Inflammatory macrophage (primary cell): ENCODE measurements around the gene NACC1.

Source experiments
- DNase-seq, 2 donors: peaks; one replicate each; pipeline ENCODE4 v3.0.0-alpha.2; 2020 to 2022

NACC1 gene

GRCh38 chr19:13100031-13100588 is 18.0 kb upstream of the NACC1 start:
- peak; percentile 32 to 37 for DNase-seq

DNA sequence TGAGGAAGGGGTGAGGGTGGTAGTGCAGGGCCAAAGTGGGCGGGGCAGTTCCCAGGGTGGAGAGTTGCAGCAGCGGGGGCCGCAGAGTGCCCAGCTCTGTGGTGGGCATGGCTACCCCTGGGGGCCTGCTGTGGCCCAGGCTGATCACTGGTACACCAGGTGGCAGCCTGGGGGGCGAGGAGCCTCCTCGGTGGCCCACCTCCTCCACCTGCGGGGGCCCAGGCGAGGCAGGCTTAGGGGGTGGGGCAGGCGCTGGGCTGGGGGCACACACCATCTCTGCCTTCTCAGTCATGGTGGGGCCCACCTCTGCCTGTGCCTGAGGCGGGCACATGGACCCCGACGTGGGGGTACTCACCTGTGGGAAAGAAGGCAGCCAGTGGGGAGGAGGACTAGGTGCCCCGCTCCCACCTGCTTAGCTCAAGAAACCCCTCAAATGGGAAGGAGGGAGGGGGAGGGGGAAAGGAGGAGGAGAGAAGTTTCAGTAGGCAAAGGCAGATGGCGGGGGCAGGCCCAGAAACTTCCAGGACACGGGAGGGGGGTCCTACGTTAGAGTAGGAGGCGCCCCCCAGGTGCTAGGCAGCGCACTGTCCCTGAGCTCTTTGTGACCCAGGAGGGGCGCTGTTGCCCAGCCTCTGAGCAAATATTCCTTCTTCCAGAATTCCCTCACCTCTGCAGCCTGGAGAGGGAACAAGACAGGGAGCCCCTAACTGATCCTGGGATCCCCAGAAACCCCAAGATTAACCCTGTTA is 17.0 kb upstream of the NACC1 start:
- no peak for DNase-seq

DNA sequence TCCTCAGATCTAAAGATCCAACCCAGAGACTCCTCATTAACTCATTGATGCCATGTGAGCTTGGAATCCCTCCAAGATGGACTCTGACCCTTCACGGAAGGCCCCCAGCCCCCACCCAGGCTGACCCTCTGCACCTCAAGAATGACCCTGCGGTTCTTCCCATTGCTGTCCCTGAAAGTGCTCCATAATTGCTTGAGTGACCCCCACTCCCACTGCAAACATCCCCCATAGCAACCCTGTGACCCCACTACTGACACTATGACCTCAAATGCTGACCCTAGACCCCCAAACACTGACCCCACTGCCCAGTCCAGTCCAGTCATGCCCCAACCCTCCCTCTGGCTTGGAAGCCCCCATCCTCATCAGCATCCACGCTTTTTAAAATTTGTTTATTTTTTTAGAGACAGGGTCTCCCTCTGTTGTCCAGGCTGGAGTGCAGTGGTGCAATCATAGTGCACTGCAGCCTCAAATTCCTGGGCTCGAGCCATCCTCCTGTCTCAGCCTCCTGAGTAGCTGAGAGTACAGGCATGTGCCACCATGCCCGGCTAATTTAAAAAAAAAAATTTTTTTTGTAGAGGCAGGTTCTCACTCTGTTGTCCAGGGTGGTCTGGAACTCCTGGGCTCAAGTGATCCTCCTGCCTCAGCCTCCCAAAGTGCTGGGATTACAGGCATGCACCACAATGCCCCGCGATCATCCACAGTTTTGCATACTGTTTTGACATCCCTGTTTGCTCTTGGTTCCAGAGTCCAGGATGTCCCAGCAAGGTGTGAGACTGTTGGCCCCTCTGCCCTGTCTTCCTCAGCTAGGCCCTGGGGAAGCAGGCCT is 16.3 kb upstream of the NACC1 start:
- no peak for DNase-seq

DNA sequence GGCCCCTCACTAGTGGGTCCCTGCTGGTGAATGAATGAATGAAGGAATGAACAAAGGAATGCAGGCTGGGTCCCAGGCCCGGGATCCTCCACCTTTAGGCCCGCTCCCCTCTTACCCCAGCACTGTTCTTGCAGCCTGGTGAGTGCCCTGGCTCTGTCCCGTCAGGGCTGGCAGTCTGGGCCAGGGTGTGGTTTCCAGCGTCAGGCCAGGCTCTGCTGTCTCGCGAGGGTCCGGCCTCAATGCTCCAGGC is 15.7 kb upstream of the NACC1 start:
- no peak for DNase-seq

DNA sequence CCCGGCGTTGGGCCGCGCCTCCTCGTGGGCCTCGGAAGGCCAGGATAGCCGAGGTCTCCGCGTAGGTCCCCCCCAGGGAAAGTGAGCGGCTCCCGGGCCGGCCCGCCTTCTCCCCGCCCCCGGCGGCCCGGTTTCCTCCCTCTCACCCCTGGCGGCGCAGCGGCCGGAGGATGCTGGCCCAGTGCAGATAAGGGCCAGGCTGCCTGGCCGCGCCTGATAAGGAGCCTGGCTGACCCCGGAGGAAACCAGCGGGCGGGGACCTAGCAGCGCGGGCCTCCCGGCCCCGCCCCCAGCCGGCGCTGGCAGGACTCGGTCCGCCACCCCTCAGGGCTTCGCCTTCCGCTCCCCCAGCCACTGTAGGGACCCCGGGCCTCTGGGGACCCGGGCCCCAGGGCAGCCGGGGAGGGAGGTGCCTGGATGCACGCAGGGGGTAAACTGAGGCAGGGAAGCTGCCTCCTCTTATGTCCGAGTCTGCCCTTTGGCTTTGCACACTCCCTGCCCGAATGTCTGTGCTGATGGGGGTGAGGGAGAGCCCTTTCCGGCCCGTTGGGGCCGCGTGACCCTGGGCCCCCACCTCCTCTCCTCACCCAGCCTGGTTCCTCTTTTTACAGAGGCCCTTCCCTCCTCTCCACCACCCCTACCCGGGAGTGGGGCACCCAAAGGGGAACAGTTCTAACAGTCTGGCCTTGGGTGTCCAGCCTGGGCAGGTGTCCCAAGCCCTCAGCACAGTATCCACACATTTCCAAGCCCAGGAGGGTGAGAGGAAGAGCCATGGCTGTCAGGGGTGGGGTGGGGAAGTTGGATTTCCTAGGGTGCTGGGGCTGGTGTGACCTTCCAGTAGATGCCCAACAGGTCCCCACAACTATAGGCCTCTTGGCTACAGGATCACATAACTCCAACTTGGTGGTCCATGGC is 15.1 kb upstream of the NACC1 start, which contains the start of gene LYL1:
Gene LYL1, minus strand, starts transcription at position 193 of the 915 bp plus-strand sequence. CDS start 1,687 bp downstream, outside the sequence.
- peak; percentile 92 to 94 for DNase-seq

- peak in 1 of 2 donors; percentile 27 for DNase-seq
Observed at GRCh38 chr19:13103581-13104359, 14.3 kb upstream of the NACC1 start.

DNA sequence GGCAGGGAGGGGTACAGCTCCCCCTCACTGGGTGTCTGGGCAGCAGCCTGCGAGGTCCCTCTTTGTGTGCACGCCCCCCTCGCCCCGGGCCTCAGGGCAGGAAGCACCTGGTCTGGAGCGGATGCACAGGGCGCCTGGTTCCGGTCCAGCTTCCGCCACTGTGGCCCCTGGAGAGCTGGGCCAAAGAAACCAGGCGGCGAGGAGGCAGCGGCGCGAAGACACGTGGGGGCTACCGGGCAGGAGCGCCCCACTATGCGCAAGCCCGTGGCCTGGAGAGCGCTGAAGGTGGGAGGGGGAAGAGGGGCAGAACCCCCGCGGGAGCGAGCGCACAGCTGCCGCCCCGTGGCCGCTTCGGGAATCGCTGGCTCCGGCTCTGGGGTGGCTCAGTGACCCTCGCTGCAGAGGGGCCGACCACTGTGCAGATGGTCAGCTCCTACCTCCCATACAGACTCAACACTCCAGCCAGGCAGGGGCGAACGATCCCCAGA is 13.7 kb upstream of the NACC1 start:
- DNase-seq, result peak; percentile 53 to 61

DNA sequence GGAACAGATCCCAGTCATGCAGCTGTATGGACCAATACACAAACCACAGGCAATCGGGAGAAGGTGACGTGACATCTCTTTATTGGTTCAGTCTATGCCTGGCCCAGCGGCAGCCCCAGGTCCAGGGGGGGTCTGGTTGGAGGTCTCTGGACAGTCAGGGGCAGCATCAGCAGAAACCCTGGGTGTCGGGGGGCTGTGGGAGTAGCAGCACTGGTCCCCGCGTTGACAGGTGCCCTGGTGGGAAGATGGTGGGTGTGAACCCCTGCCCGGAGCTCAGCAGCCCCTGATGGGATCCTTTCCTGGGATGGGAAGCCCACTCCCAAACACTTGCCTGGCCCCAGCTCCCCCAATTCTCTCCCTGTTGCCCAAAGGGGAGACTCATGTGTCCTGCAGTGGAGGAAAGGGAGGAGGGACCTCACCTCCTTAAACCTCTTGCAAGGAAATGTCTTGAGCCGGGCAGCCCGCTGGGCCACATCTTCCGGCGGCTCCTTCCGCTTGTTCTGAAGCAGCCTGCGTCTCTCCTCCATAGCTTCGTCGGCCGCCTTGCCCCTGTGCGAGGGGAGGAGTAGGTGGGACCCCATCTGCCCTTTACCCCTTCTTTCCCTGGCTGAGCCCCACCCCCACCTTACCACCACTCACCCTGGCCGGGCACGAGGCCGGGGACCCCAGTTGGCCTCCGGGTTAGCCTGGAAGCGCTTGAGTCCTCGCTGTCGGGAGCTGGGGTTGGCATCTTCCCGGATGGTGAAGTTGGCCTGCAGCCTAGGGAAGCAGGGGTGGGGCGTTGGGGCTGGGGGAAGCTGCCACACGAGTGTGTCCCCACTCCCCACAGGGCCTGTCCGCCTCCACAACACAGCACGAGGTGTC is 13.0 kb upstream of the NACC1 start:
- peak; percentile 28 to 54 for DNase-seq

DNA sequence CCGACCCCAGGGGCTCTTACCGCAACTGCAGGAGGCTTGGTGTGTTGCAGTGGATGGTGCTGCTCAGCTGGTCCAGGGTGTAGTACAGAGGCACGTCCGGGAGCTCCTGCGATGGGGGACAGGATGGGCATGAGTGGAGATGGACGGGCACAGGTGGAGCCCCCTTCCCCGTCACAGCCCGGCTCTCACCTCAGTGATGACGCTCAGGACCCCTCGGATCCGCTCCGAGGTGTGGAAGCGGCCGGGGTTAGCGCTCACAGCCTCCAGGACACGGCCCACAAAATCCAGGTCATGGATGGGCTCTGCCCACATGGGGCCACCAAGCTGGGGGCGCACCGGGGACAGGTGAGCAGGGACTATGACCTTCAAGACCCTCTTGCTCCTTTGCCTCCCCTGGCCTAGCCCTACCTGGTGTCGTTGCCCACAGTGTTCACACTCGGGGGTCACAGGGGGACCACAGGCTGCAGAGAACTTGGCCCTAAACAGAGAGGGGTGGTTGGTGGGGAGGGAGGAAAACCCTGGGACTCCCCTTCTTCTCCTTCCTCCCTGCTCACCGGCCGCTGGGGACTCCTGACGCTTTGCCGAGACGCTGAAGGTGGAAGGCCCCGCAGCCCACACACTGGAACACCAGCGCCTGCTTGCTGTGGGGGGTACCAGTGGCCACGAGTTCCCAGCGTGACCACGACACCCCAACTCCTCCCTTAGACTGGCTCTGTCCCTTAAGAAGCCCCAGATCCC is 8.5 kb upstream of the NACC1 start:
- no peak for DNase-seq

- no peak for DNase-seq
Observed at GRCh38 chr19:13110099-13110610, 7.9 kb upstream of the NACC1 start.

DNA sequence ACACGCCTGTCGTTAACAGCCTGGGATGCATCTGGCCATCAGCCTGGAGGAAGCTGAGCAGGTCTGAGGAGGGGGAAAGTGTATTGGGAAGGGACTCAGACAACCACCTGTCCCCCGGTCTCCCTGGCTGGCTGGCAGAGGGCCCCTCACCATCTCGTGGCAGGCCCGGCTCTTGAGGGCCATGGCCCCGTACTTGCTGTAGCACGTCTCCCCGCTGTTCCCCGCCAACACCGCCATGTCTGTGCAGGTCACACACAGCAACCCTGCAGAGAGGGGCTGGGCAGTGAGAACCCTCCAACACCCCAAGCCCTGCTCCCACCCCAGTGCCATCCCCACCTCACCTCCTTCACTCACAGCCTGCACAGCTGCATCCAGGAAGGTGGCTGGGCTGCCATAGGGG is 5.5 kb upstream of the NACC1 start:
- no peak for DNase-seq

DNA sequence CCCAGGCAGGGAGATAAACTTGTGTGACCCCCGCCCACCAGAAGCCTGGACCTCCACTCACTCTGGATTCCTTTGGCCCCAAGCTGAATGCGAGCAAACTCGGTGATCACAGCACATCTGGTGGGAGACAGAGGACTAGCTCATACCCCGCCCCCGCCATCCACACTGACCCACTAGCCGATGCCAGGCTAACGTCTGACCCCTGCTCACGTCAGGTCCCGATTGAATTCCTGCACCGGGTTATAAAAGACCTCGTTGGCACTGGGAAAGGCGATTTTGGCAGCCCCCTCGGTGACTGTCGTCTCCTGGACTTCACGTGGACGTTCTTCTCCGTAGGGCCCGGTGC is 2.2 kb upstream of the NACC1 start:
- peak in 1 of 2 donors; percentile 14 for DNase-seq

DNA sequence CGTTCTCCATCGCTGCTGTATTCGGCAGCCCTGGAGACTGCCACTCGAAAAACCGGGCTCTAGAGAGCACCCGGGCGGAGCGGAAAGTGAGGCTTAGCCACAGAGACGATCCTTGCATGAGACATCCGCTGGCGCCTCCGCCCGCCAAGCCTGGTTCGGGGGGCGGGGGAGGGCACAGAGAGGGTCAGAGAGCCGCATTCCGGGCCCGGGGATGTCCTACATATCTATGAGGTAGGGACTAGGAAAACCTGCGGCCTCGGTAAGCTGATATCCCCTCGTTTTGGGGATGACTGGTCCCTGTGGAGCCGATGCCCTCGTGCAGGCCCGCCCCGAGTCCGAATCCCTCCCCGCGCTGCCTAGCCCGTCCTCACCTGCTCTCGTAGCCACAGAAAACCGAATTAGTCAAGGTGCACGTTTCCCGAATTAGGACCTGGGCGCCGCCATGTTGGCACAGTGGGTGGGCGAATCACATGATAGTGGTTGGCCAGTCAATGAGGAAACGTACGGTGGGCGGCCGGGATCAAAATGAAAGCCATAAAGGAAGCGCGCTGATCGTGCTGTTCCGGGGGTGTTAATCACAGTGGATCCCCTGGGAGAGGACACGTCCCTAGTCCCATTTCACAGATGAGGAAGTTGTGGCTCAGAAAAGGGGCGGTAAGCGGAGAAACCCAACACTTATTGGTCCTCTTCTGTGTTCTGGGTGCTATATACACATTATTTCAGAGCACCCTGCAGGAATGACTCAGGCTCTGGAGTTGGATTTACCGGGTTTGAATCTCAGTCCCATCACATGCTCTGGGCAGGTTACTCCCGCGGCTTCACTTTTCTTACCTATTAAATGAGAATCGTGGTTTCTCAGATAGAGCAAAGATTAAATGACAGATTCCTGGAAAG is 1.5 kb upstream of the NACC1 start, which contains the start of gene TRMT1:
Gene TRMT1, minus strand, starts transcription at position 459 of the 894 bp plus-strand sequence. Its CDS starts 341 bp downstream, at position 118.
- DNase-seq, result peak; percentile 97

DNA sequence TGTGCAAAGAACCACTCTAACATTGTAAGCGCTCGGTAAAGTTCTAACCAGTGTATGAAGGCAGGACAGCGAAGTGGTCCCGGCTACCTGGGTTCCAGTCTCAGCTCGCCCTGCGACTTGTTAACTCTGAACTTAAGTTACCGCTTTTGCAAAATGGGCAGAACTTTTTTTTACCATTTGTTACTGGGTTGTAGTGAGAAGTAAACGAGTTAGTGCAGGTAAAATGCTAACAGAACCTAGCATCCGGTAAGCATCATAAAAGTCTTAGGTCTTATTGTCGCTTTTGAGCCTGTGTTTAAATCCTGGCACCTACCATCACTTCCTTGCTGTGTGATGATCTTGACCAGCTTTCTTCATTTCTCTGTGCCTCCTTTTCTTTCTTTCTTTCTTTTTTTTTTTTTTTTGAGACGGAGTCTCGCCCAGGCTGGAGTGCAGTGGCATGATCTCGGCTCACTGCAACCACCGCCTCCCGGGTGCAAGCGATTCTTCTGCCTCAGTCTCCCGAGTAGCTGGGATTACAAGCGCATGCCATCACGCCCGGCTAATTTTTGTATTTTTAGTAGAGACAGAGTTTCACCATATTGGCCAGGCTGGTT is 790 bp upstream of the NACC1 start:
- DNase-seq, result no peak

- DNase-seq, result peak; percentile 29 to 62
Observed at GRCh38 chr19:13118424-13119193, 545 bp downstream of the NACC1 start.

- peak; percentile 67 to 89 for DNase-seq
Observed at GRCh38 chr19:13119627-13120026, 1.6 kb downstream of the NACC1 start.

DNA sequence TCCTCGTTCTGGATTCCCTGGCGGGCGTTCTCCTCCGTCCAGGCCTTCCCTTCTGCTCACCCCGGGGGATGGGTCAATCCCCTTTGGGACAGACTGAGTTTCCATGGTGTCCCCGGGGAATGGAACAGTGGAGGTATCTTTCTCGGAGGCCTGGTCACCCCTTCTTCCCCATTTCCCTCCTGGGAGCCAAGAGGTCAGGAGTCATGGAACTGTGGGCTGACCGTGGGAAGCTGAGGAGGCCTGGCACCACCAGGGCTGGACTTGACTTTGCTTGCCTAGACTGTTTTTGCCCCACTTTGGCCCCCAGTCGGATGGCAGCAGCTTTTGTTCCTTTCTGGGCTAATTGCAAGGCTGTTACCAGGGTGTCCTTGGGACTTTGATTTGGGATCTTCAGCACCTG is 2.0 kb downstream of the NACC1 start:
- DNase-seq, result peak; percentile 43 to 57
